NCI-H2227 treated with DMSO at 0.1 percent for 48 hours (cell line): Measurements from ENCODE around the gene ZP1.

Source experiments
- DNase-seq: peaks from one replicate; lab custom pipeline; 2025; lab: John Stamatoyannopoulos, UW

ZP1 gene

GRCh38 chr11:60859616-60860250 lies 7.6 kb upstream of the ZP1 start:
- DNase-seq: no peak

DNA sequence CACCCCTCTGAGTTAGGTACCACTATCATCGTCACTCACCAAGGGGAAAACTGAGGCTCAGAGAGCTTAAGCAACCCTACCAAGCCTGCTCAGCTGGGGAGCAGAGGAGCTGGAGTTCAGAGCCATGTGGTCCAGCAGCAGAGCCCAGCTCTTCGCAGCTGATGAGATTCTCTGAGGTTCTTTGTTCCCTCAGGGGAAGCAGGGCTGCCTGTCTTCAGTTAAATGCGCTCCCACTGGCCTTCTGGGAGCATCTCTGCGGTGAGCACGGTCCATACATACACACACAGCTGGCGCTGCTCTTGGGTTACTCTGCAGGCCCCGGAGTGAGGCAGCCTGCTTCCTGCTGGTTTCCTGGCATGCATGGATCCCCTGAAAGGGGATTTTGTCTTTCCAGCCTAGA lies 6.4 kb upstream of the ZP1 start:
- no peak for DNase-seq

GRCh38 chr11:60862171-60862570 lies 5.2 kb upstream of the ZP1 start:
- DNase-seq: no peak

DNA sequence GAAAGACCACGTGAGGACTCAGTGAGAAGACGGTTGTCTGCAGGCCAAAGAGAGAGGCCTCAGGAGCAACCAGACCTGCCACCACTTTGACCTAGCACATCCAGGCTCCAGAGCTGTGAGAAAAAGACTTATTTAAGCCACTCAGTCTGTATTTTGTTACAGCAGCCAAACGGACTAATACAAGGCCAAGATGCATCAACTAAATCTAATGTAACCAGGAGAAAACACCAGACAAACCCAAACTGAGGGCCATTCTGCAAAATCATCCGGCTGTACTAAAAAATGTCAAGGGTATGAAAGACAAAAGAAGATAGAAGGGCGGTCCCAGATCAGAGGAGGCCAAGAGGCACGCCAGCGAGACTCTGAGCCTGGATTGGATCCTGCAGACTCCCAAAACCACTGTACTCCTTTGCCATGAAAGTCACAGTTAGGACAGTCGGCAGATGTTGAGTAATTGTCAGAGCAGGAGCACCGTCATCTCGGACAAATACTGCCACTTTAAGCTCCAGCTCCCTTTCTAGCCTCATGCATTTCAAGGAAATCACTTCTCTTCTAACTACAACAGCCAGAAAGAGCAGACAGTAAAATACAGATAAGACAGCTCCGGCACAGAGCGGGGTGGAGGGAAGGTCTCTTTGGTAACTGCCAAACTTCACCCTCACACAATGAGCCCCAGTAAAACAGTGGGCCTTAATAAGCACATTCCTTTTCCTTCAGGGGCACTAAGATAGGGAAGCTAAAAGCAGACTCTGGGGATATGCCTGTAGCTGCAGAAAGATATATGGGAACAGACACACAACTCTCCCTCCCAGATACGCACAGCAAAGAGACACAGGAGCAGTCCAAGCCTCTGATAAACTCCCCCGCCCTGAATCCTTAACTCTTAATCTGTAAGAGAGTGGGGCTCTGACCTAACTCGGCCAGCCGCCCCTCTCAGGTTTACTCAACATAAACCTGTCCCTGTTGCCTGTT lies 3.5 kb upstream of the ZP1 start:
- DNase-seq: no peak

DNA sequence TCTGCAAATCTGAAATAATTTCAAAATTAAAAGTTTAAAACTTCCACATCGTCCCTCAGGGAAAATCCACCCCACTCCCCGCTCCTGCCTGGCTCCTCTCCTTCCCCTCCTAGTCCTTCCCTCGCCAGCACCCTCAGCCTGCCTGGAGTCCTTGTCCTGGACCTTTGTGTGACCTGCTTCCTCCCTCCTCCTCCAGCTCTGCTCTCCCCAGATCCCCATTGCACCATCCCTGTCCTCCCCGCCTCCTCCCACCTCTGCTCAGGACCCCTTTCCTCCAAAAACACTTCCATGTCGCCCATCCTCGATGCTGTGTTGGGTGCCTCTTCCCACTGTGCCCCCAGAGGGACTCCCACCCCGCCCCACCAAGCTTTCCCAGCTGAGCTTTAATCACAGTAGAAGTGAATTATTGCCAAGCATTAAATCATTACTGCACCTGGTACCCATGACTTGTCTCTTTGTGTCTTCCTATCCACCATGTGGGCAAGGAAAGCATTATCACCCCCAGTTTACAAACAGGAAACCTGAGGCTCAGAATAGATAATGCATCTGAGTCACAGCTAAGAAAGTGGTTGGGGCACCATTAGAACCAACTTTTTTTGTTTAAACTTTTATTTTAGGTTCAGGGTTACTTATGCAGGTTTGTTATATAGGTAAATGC lies 2.4 kb upstream of the ZP1 start:
- DNase-seq: no peak

- DNase-seq: no peak
Observed at GRCh38 chr11:60867871-60868681, 734 bp downstream of the ZP1 start.

DNA sequence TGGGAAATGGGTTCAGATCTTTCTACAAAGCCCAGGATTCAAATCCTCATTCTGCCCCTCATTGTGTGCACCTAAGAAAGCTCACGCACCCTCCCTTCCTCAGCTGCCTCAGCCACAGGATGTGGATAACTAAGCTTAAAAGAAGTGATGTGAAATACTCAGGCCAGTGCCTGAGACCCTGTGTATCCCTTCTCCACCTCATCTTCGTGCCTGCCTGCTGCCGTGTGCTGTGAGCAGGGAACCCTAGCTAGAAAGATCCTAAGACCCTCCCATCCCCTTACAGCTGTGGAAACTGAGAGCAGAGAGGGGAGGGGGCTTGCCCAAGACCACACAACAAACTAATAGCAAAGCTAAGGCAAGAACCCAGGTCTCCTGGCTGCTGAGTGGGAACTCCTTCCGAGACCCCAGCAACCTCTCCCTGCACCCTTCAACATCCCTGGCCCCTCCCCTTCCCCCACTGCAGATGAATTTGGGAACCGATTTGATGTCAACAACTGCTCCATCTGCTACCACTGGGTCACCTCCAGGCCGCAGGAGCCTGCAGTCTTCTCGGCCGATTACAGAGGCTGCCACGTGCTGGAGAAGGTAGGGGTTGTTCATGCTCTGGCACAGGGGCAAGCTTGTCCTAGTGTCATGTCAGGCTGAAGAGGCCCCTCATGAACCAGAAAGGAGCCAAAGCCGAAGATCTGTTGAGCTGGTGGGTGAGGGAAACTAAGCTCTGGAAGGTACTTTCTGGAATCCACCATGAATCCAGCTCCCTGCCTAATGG lies 1.5 kb downstream of the ZP1 start:
- no peak for DNase-seq

DNA sequence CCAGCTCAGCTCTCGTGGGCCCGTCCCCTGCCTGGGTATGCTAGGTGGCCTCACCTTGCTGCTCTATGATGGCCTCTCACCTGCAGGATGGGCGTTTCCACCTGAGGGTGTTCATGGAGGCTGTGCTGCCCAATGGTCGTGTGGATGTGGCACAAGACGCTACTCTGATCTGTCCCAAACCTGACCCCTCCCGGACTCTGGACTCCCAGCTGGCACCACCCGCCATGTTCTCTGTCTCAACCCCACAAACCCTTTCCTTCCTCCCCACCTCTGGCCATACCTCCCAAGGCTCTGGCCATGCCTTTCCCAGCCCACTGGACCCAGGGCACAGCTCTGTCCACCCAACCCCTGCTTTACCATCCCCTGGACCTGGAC lies 2.1 kb downstream of the ZP1 start:
- no peak for DNase-seq

- DNase-seq: no peak
Observed at GRCh38 chr11:60870276-60870675, 2.9 kb downstream of the ZP1 start.

DNA sequence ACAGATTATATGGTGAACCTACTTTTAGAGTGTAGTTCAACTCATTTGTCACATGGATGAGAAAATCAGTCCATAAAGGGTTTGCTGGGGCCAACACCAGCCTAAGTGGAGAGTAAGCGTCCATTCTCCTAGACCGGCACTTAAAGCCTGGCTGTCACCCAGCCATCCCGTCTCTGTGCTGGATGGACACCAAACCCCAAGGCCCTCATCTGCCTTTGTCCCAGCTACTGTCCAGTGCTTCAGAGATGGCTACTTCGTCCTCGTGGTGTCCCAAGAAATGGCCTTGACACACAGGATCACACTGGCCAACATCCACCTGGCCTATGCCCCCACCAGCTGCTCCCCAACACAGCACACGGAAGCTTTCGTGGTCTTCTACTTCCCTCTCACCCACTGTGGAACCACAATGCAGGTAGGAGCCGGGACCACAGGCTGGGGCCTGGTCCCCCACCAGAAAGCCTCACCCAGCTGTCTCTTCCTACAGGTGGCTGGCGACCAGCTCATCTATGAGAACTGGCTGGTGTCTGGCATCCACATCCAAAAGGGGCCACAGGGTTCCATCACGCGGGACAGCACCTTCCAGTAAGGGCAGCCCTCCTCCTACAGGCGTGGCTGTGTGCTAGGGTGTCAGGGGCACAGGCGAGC lies 3.5 kb downstream of the ZP1 start:
- no peak for DNase-seq

DNA sequence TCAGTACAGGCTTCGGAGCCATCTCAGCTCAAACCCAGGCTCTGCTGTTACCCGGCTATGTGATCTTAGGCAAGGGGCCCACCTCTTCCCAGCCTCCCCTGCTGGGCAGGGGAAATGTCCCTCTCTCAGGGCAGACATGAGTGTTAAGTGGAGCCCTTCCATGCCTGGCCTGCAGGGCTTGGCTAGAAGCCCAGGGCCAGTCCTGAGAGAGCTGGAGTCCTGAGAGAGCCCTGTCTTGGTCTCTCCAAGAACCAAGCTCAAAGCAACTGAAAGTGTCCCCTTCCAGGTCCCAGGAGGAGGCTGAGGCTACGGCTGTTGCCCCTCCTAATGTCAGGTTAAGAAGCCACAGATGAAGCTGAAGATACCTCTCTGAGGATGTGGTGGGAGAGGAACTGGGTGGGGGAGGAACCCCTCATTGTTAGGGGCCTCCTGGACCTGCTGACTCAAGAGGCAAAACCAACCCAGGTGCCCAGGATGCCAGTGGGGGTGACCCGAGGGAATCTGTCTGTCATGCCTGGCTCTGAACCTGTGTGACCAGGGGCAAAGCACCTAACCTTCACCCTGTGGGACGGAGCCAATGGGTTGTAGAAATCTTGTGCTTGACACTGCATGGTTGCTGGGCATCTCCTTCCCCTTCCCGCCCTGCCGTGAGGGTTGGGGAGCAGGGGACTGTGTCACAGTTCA lies 4.2 kb downstream of the ZP1 start:
- no peak for DNase-seq

DNA sequence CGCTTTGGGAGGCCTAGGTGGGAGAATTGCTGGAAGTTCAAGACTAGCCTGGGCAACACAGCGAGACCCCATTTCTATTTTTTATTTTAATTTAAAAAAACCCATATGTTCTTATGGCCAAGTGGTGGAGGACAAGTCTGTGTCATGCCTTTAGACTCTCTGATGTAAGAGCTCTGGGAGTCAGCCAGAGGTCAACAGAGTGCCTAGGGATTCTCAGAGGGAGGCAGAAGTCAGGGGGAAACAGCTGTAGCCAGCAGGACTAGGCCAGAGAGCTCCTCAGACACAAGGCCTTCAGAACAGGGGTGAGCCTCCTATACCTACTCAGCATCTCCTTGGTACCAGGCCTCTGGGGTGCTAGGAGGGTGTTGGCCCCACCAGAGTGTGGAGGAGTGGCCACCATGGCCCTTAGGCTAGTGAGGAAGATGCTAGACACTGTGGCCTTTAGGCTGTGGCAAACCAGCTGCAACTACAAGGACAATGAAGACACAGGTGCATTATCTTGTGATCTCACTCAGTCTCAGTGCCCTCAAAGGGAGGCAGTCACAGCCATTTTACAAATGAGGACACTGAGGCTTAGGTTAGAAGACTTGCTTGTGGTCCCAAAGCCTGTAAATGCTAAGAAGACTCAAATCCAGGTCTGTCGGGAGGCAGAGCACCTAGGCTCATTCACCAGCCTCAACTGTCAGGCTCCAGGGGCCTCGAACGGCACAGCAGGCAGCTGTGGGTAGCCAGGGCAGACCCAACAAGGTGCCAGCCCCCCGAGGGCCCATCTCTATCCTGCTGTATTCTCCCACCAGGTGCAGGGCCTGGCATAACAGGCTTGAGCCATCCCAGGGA lies 5.0 kb downstream of the ZP1 start:
- no peak for DNase-seq

DNA sequence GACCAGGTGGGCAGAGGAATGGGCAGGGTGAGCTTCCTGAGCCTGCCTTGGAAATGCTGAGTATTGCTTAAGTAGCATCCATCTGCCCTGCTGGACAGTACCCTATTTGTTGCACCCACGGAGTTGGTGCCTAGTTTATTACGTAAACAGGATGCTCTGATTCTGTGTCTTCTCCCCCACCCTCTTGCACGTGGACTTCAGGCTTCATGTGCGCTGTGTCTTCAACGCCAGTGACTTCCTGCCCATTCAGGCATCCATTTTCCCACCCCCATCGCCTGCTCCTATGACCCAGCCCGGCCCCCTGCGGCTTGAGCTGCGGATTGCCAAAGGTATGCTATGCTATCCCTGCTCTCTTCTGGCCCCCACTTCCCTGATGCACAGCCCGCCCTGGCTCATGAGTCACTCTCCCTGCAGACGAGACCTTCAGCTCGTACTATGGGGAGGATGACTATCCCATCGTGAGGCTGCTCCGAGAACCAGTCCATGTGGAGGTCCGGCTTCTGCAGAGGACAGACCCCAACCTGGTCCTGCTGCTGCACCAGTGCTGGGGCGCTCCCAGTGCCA lies 5.7 kb downstream of the ZP1 start:
- no peak for DNase-seq

GRCh38 chr11:60873533-60873932 lies 6.2 kb downstream of the ZP1 start:
- no peak for DNase-seq

DNA sequence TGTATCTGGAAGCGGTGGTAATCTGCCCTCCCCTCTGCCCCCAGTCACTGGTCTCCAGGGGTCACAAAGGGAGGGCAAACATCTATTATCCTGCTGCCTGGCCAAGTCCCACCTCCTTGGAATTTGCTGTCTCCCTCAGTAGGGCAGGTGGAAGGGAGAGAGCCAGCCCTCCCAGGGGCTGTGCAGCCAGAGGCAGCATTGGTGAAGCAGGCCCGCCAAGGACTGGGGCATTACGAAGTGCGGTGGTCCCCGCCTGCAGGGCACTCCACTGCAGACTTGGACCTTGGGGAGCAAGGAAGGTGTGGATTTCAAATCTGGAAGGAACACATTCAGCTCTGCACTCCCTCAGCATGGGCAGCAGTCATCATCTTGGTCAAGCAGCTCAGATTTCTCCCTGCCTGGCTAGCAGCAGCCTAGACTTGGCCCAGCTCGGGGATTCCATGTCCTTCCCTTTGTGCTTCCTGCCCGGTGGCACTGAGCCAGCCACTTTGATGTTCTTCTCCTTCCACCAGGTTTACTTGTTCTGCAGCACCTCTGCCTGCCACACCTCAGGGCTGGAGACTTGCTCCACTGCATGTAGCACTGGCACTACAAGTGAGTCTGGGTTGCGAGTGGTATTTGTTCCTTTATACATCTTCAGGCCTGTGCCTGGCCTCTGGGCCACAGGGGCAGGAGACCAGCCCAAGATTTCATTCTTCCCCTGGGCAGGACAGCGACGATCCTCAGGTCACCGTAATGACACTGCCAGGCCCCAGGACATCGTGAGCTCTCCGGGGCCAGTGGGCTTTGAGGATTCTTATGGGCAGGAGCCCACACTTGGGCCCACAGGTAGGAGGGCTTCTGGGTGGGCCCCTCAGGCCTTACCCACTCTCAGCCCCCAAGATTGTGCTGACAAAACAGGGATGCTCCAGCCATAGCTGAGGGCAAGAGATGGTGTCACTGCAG lies 7.4 kb downstream of the ZP1 start:
- no peak for DNase-seq

GRCh38 chr11:60875366-60876167 lies 8.2 kb downstream of the ZP1 start:
- no peak for DNase-seq

DNA sequence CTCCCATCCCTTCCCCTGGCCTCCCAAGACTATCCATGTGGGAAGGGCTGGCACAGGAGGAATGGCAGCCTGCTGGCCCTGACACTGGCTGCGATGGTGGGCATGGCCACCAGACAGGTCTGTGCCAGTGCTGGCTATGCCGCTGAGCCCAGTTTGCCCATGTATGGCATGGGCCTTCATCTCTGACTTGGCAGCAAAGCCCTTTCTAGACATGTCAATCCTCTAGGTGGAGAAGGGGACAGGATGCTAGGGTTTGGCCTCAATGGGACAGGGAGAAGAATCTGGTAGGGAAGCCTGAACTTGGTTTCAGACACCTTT lies 8.8 kb downstream of the ZP1 start:
- no peak for DNase-seq
